GM19455 (cell line): ENCODE measurements around the gene ZMYM4.
"Not testable (repeated sequence)": the region's sequence is repeated elsewhere in the genome, so short reads cannot be mapped to it uniquely, and the experiment has no call there.

Experiments used
- ATAC-seq: cut with Tn5 transposase; IDR thresholded peaks from one replicate; pipeline ENCODE4 v1.9.1; 2021; ENCODE audit not compliant: unreplicated experiment

The ZMYM4 gene

DNA sequence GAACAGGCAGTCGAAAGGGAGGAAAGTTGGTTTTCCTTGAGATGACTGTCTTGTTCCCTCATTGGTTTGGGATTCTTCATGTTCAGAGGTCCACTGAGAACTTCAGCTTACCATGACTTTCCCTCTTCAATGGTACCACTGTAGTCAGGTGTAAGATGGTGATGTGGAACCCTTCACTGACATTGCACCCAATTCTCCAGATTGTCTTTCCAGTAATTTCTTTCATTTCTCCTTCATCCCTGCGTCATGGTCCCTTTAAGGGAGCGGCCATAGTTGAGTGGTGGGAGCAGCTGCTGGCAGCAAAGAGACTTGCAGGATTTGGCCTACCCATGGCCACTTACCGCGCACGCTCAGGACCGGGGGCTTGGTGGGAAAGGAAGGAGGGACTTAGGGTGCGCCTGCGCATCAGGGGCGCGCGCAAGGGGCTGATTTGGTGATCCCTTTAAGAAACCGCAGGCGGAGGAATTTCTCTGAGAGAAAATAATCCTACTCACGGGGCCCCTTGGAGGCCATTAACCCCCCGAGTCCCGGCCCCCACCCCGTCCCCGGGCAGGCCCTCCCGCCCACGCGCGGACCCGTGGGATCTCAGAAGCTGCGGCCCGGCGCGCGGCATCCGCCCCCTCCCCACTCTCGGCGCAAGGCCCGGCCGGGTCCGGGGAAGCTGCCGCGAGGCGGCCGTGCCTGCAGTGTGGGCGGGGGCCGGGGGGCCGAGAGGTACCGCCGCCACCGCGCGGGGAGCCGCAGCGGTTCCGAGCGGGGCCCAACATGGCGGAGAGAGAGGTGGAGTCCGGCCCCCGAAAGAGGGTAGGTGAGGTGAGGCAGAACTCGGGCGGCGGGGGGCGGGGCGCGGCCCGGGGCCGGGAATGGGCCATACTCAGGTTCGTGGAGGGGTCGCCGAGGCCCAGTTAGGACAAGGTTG, at the start of gene ZMYM4:
Gene ZMYM4 (plus strand): TSS at position 428 of the 919 bp plus-strand sequence. CDS start 338 bp downstream, at position 766.
- ATAC-seq: peak; percentile 92

GRCh38 chr1:35220976-35221375, 47.5 kb upstream of the ZMYM4 start:
- no peak for ATAC-seq

DNA sequence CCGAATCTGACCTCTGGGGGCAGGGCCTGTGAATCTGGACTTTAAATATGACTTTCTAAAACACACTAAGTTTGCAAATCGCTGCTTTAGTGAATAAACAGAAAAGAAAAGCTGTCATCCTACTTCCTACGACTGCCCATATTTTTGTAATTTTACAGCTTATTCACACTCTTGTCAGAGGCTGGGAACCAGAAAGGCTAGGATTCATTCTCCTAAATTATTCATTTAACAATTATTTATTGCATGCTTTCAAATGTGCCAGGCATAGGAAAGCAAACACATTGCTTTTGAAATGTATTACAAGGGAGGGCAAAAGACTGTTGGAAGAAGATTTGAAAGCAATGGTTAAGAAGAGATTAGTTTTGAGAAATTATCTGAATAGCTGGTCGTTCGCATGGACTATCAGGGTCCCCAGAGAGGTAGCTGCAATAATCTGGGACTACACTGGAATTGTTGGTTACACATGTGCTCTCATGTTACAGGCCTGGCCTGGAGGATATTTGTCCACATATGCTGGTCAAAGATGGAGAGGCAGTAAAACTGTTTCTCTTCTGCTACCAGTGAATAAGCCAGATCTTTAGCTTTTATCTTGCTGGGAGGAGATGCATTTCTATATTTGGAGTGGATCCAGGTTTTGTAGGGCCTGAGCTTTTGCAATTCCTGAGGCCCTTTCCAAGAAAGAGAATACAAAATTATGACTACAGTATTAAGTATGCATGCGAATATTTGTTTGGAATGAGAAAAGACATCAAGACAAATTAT, 46.0 kb upstream of the ZMYM4 start:
- ATAC-seq: no peak

DNA sequence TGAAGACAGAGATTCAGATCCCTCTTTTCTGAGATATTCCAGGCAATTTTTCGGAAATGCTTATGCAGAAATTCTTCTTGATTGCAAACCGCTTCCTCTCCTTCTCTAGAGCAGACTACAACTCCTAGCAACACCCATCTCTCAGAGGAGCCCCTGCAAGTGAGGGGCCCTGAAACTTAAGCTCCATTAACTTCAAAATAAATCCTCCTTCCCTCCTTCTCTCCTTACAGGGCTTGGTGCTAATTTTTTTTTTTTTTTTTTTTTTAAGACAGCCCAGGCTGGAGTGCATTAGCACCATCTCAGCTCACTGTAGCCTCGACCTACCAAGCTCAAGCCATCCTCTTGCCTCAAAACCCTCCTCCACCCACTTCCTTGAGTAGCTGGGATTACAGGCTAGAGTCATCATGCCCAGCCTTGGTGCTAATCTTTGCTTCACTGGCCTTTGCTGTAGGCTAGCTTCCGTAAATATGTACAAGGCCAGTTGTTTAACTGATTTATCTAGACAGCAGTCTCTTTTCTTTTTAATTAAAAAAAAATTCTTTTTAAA, 45.4 kb upstream of the ZMYM4 start:
- ATAC-seq: no peak

DNA sequence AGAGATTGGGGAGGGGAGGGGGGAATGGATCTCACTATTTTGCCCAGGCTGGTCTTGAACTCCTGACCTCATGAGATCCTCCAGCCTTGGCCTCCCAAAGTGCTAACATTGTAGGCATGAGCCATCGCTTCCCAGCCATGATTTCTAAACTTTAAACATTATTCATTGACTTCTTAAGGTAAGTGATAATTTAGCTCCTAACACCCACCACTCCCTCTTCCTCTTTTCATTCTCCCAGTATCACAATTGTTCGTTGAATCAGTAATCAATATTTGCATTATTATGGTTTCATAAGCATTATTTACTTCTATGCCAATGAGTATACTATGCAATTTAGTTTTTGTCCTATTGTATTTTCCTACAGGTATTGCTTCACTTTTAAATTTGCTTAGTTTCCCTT, 42.0 kb upstream of the ZMYM4 start:
- ATAC-seq: no peak

- ATAC-seq: no peak
These were observed 38.7 kb upstream of the ZMYM4 start for GRCh38 chr1:35229587-35230360.

- ATAC-seq: no peak
These were observed 37.2 kb upstream of the ZMYM4 start for GRCh38 chr1:35231287-35231686.

DNA sequence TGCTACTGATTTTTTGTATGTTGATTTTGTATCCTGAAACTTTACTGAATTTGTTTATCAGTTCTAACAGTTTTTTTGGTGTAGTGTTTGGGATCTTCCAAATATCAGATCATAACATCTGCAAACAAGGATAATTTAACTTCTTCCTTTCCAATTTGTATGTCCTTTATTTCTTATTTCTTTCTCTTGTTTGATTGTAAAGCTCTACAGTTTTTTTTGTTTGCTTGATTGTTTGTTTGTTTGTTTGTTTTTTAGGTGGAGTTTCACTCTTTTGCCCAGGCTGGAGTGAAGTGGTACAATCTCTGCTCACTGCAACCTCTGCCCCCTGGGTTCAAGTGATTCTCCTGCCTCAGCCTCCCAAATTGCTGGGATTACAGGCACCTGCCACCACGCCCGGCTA, 31.7 kb upstream of the ZMYM4 start:
- ATAC-seq: not testable (repeated sequence)

DNA sequence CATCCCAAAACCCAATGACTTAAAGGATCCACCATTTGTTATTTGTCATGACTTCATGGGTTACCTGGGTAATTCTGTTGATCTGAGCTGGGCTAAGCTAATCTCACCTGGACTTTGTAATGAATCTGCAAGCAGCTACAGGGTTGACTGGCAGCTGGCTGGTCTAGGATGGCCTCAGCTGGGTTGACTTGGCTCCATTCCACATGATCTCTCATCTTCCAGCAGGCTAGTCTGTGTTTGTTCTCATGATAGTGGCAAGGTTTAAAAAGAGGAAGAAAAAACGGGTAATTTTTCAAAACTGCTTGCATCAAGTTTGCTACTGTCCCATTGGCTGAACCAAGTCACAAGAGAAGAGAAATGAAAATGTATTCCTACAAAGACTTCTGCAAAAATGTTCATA, 24.8 kb upstream of the ZMYM4 start:
- ATAC-seq: no peak

- ATAC-seq: no peak
These were observed 21.3 kb upstream of the ZMYM4 start for GRCh38 chr1:35247256-35247655.

DNA sequence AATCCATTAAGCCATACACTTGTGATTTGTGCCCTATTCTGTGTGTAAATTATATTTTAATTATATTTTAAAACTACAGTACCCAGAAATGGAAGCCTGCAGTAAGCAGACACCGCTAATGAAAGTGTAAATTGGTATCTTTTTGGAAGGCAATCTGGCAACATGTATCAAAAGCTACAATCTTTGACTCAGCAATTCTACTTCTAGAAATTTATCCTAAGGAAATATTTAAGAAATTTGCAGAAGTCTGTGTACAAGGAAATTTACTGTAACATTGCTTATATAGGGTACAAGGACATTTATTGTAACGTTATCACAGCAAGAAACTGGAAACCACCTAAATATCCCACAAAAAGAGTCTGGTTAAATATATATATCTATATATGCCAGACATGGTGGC, 14.6 kb upstream of the ZMYM4 start:
- no peak for ATAC-seq

- no peak for ATAC-seq
These were observed 13.2 kb upstream of the ZMYM4 start for GRCh38 chr1:35255276-35255675.

- no peak for ATAC-seq
These were observed 8.9 kb upstream of the ZMYM4 start for GRCh38 chr1:35259561-35259960.

GRCh38 chr1:35261412-35262120, 6.9 kb upstream of the ZMYM4 start:
- ATAC-seq: no peak

DNA sequence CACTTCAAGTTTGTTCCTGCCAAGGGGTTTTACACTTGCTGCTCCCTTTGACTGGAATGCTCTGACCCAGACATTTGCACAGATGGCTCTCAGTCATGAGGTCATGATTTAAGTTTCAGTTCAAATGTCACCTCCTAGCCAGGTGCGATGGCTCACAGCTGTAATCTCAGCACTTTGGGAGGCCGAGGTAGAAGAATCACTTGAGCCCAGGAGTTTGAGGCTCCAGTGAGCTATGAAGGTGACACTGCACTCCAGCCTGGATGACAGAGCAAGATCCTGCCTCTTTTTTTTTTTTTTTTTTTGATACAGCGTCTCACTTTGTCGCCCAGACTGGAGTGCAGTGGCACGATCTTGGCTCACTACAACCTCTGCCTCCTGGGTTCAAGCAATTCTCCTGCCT, 4.5 kb upstream of the ZMYM4 start:
- no peak for ATAC-seq

GRCh38 chr1:35264871-35265270, 3.6 kb upstream of the ZMYM4 start:
- ATAC-seq: no peak

GRCh38 chr1:35266306-35266705, 2.2 kb upstream of the ZMYM4 start:
- no peak for ATAC-seq

GRCh38 chr1:35269201-35269988, 886 bp downstream of the ZMYM4 start:
- no peak for ATAC-seq

DNA sequence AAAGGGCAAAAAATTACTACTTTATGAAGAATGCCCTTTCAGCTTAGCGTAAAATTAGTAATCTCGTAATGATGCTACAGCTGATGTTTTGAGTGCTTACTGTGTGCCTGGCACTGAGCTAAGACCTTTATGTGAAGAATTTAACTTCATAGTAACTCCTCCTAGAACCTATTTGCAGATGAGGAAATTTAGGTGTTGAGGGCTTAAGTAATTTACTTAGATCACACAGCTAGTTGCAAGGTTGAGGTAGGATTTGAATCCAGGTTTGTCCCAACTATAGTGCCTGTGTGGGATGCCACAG, 1.4 kb downstream of the ZMYM4 start:
- no peak for ATAC-seq

GRCh38 chr1:35270836-35271235, 2.3 kb downstream of the ZMYM4 start:
- ATAC-seq: no peak
